MG63 (cell line): ENCODE data around the gene KRTAP1-1. TPM values are rescaled to one million over a fixed set of nuclear protein-coding genes. Genes with fewer than 3 reads are reported as not detected.
"Not testable (repeated sequence)": the region's sequence is repeated elsewhere in the genome, so short reads cannot be mapped to it uniquely, and the experiment has no call there.

ENCODE experiments used
- DNase-seq: peaks from one replicate; pipeline ENCODE4 v3.0.0-alpha.2; 2020
- H3K27me3 ChIP-seq: fragments of 250-450 bp; sonication (Bioruptor Pico); 2 replicates; pipeline ENCODE4 v1.5.1; 2020; ENCODE audit warnings: mild to moderate bottlenecking, moderate library complexity
- H3K36me3 ChIP-seq: fragments of 250-450 bp; sonication (Bioruptor Pico); 2 replicates; pipeline ENCODE4 v1.5.1; 2020; ENCODE audit warnings: mild to moderate bottlenecking, moderate library complexity
- H3K4me3 ChIP-seq: fragments of 250-450 bp; sonication (Bioruptor Pico); 2 replicates; pipeline ENCODE4 v1.5.1; 2020; ENCODE audit warnings: mild to moderate bottlenecking, moderate library complexity
- H3K9me3 ChIP-seq: fragments of 250-450 bp; sonication (Bioruptor Pico); 2 replicates; pipeline ENCODE4 v1.5.1; 2020; ENCODE audit warnings: mild to moderate bottlenecking, moderate library complexity
- total RNA-seq: library from RNA; depleted of rRNA; stranded (reverse); fragments of >200 nt; shearing (Covaris generic); gene quantifications from 2 replicates; pipeline ENCODE4 v1.2.3, GENCODE V29; 2014; ENCODE audit warnings: low replicate concordance

KRTAP1-1 gene
- total RNA-seq, 1 experiment from 2014 or later = 0.33 TPM

DNA sequence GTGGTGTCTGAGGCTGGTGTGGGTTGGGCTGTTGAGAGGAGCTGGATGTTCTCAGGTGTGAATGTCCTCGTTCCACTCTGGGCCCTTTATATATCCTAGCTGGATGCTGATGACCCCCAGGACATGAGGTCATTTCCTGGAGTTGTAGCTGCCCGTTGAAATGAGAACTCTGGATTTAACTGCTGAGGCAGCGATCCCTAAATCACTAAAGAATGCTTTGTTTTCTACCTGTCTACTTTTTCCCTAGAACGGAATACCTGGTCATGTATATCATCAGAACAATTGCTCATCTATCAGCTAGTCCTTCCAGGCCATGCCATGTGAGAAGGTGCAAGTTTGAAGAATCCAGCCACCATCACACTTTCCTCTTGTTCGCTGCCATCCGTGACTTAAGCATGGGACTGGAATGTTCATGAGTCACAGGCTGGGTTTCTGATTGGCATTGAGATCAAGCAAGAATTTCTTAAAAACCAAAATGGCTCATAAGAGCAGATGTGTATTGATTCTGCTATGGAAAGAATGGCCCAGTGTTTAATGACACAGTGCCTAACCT lies 18.9 kb upstream of the KRTAP1-1 start, which contains the start of gene KRTAP2-3:
KRTAP2-3 (minus strand) TSS at position 63 of the 553 bp plus-strand sequence. CDS start 64 bp downstream, outside the sequence.
- Histone ChIP-seq H3K4me3 (no peak within 1 kb of the TSS), H3K27me3 (no peaks in the 10 kb centered on the region), H3K9me3 (peaks cover 3% of the 10 kb centered on the region), H3K36me3 (no peaks in the 10 kb centered on the region)
- peak; percentile 83 for DNase-seq

DNA sequence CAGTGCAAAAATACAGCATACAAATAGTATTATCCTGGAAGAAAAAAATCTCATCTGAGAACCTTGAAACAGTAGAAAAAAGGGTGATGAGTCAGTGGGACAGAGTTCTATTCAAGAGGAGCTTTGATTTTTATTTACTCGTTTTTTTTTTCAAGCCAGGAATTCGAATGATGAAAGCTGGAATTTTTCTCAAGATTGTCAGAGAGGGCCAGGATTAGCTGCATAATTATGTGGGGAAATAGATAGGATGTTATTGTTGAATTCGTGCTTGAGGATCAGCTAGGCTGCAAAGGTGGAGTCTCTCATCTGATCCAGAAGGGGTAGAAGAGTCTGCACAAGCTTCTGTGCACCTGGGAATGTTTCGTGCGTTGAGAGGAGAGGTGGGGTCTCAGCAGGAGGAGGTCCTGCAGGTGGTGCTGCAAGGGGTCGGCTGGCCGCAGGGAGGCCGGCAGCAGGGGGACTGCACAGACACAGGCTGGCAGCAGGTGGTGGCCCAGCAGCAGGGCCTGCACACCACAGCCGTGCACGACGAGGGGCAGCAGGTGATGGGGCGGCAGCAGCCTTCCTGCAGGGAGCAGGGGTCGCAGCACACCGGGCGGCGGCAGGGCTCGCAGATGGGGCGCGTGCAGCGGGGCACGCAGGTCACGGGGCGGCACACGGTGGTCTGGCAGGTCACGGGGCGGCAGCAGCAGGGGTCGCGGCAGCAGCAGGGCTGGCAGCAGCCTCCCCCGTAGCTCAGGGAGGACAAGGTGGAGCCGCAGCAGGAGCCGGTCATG lies 18.2 kb upstream of the KRTAP1-1 start:
- H3K27me3 ChIP-seq, H3K36me3 ChIP-seq, H3K9me3 ChIP-seq, H3K4me3 ChIP-seq: not testable (repeated sequence)
- peak; percentile 28 for DNase-seq

DNA sequence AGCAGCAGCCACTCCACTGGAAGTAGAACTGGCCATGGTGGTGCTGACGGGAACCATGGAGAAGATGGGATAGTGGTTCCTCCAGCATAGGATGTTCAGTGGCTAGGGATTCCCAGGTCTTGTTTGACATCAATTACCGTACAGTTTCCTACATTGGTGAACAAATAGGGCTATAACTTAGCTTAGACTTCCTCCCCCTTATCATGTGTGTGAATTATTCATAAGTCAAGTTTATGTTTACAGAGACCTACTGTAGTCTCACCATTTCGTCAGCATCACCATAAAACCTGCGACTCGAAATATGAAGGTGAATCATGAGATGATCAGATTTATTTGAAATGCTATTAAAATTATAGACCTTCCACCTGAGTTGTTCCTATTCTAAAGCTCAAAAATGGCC lies 17.5 kb upstream of the KRTAP1-1 start:
- Histone ChIP-seq H3K4me3 (no peak overlapping the region), H3K9me3 (peaks cover 3% of the 10 kb centered on the region), H3K36me3 (no peaks in the 10 kb centered on the region), H3K27me3 (no peaks in the 10 kb centered on the region)
- DNase-seq = no peak

DNA sequence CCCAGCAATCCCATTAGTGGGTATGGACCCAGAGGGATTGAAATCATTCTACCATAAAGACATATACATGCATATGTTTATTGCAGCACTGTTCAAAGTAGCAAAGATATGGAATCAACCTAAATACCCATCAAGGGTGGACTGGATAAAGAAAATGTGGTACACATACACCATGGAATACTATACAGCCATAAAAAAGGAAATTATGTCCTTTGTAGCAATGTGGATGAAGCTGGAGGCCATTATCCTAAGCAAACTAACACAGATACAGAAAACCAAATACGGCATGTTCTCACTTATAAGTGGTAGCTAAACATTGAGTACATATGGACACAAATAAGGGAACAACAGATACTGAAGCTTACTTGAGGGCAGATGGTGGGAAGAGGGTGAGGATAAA lies 16.3 kb upstream of the KRTAP1-1 start:
- no peak overlapping the region for H3K4me3 ChIP-seq
- H3K27me3 ChIP-seq = no peaks in the 10 kb centered on the region
- H3K36me3 ChIP-seq = no peaks in the 10 kb centered on the region
- no peak for DNase-seq
- H3K9me3 ChIP-seq = peaks cover 8% of the 10 kb centered on the region

DNA sequence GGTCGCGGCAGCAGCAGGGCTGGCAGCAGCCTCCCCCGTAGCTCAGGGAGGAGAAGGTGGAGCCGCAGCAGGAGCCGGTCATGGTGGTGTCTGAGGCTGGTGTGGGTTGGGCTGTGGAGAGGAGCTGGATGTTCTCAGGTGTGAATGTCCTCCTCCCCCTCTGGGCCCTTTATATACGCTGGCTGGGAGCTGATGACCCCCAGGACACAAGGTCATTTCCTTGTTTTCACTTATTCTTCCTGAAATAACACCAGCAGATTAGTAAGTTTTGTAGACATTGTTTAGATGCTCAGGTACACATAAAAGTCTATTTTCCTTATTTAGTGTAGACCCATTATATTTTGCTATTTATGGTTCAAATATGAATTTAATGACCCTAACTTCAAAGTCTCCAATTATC lies 13.9 kb upstream of the KRTAP1-1 start, which contains the start of gene KRTAP2-2:
KRTAP2-2 (minus strand) TSS at position 101 of the 400 bp plus-strand sequence; CDS start at position 82, 19 bp downstream.
- H3K9me3 ChIP-seq, H3K4me3 ChIP-seq, DNase-seq, H3K36me3 ChIP-seq, H3K27me3 ChIP-seq: not testable (repeated sequence)

DNA sequence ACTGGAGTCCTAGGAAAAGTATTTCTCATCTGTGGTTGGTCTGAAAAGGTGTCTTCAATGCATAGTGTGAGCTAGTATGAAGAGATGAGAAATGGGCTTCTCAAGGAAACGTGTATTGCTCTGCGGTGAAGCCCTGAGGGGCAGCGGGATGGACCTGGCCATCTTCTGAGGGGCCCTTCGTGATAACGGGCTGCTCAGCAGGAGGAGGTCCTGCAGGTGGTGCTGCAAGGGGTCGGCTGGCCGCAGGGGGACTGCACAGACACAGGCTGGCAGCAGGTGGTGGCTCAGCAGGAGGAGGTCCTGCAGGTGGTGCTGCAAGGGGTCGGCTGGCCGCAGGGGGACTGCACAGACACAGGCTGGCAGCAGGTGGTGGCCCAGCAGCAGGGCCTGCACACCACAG lies 13.3 kb upstream of the KRTAP1-1 start:
- H3K27me3 ChIP-seq, H3K9me3 ChIP-seq: not testable (repeated sequence)

DNA sequence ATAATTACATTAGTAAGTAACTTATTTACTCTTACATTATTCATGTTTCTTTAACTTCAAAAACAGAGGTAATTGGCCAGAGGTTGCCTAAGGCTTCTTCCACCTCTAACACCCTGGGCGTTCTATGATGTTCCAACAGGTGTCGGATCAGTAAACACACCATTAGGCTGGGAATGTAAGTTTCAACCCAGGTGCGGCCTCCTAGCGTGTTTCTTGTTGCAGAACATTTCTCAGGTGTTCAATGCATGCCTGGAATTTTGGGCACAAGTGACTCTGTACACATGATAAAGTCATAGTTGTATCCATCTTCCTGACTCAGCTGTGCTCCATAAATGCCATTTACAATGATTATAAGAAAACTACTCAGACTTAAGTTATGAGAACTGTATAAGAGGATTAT lies 12.8 kb upstream of the KRTAP1-1 start:
- Histone ChIP-seq H3K27me3 (no peaks in the 10 kb centered on the region), H3K36me3 (no peaks in the 10 kb centered on the region), H3K9me3 (peaks cover 8% of the 10 kb centered on the region), H3K4me3 (no peak overlapping the region)
- DNase-seq = no peak

More for the DNA sequence above, 13.3 kb upstream of the KRTAP1-1 start:
- H3K36me3 ChIP-seq, H3K4me3 ChIP-seq, DNase-seq: not testable (repeated sequence)

DNA sequence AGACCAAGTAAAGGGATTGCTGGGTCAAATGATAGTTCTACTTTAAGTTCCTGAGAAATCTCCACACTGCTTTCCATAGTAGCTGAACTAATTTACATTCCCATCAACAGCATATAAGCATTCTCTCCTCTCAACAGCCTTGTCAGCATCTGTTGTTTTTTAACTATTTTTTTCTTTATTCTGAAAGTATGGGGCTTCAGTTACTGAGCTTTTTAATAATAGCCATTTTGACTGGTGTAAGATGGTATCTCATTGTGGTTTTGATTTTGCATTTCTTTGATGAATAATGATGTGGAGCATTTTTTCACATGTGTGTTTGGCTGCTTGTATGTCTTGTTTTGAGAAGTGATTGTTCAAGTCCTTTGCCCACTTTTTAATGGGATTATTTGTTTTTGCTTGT lies 11.3 kb upstream of the KRTAP1-1 start:
- H3K4me3 ChIP-seq = no peak overlapping the region
- no peak for DNase-seq
- H3K27me3 ChIP-seq = no peaks in the 10 kb centered on the region
- no peaks in the 10 kb centered on the region for H3K36me3 ChIP-seq
- H3K9me3 ChIP-seq = peaks cover 7% of the 10 kb centered on the region

DNA sequence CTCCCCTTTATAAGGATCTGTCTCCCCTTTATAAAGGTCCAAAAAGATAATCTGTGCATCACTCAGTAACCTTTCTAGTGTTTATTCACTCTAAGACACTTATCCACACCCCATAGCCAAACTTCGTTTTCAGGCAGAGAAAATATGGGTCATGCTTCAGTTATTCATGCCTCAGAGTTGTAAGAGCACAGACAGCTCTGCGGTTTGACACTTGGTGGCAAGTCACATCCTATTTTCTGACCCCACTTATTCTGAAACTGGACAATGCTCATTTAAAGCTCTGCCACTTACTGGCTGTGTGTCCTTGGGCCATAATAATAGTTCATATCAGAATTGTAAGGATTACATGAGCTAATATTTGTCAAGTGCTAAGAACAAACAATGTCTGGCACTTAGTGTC lies 7.9 kb upstream of the KRTAP1-1 start:
- no peaks in the 10 kb centered on the region for H3K27me3 ChIP-seq
- no peaks in the 10 kb centered on the region for H3K36me3 ChIP-seq
- peaks cover 5% of the 10 kb centered on the region for H3K9me3 ChIP-seq
- no peak overlapping the region for H3K4me3 ChIP-seq
- peak; percentile 31 for DNase-seq

DNA sequence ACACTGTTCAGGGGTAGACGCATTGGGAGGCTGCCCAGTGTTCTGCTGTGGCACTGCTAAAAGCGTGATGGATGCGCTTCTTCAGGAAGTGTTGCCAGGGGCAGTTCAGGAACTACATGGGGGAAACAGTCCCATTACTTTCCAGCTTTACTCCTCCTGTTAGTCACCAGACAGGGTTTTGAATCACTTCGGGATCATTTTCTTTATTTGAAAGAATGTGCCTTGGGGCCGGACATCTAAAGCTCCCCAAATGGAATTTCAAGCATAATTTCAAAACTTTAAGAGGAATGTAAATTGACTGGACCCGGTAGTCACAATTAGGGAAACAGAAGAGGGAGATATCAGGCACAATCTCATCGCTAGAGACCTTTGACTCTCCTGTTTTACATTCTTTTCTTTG lies 7.2 kb upstream of the KRTAP1-1 start:
- peaks cover 8% of the 10 kb centered on the region for H3K9me3 ChIP-seq
- no peaks in the 10 kb centered on the region for H3K27me3 ChIP-seq
- no peaks in the 10 kb centered on the region for H3K36me3 ChIP-seq
- H3K4me3 ChIP-seq = no peak overlapping the region
- peak; percentile 36 for DNase-seq

DNA sequence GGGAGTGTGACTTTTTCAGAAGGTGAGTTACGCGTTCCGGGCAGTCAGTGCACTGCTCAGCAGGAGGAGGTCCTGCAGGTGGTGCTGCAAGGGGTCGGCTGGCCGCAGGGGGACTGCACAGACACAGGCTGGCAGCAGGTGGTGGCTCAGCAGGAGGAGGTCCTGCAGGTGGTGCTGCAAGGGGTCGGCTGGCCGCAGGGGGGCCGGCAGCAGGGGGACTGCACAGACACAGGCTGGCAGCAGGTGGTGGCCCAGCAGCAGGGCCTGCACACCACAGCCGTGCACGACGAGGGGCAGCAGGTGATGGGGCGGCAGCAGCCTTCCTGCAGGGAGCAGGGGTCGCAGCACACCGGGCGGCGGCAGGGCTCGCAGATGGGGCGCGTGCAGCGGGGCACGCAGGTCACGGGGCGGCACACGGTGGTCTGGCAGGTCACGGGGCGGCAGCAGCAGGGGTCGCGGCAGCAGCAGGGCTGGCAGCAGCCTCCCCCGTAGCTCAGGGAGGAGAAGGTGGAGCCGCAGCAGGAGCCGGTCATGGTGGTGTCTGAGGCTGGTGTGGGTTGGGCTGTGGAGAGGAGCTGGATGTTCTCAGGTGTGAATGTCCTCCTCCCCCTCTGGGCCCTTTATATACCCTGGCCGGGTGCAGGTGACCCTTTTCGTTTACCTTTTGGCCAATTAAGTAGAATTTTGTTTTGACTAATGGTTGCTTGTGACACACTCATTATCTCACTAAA lies 5.7 kb upstream of the KRTAP1-1 start, which contains the start of gene KRTAP2-1:
KRTAP2-1 (minus strand) TSS at position 582 of the 731 bp plus-strand sequence; CDS start at position 533, 49 bp downstream.
- H3K27me3 ChIP-seq, DNase-seq, H3K4me3 ChIP-seq, H3K36me3 ChIP-seq: not testable (repeated sequence)
- H3K9me3 ChIP-seq = peaks cover 14% of the 10 kb centered on the region

DNA sequence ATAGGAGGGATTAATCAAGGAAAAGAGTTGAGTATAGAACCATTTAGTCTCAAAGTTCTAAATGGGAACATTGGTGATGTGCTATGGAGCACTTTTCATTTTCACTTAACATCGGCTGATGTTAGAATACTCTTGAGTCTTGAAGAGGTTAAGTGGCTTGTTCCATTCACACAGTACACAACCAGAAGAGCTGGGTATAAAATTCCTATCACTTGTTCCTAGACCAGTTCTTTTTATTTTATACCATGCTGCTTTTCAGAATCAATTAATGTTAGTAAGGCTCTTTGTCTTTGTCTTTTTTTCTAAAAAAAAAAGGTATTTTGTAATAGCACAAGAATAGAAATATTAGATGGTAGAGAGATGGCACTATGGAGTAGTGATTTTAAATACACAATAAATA lies 1.7 kb upstream of the KRTAP1-1 start:
- no peak overlapping the region for H3K4me3 ChIP-seq

DNA sequence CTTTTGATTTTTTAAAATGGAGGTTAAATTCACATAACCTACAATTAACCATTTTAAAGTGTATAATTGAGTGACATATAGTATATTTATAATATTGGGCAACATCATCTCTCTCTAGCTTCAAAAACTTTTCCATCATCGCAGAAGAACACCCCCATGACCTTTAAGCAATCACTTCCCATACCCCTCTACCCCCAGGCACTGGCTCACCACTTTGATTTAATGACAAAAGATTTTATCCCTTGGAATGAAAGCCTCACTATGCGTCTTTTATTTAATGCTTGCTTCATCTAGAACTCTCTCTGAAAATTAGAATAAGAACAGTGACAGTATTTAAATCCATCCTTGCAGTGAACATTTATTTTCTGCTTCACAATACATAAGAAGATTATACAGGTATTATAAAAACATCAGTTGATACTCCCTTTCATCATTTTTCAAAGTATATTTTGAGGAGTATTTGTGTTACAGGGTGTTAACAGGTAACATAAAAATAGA lies 3.3 kb downstream of the KRTAP1-1 start:
- Histone ChIP-seq H3K4me3 (no peak overlapping the region), H3K27me3 (no peaks in the 10 kb centered on the region), H3K36me3 (peaks cover under 1% of the 10 kb centered on the region; the same call in 1 of the 2 replicates), H3K9me3 (peaks cover 3% of the 10 kb centered on the region)
- DNase-seq = no peak

More for the DNA sequence above, 1.7 kb upstream of the KRTAP1-1 start:
- Histone ChIP-seq H3K9me3 (peaks cover 14% of the 10 kb centered on the region), H3K36me3 (peaks cover 4% of the 10 kb centered on the region; the same call in 1 of the 2 replicates), H3K27me3 (no peaks in the 10 kb centered on the region)
- DNase-seq = no peak

DNA sequence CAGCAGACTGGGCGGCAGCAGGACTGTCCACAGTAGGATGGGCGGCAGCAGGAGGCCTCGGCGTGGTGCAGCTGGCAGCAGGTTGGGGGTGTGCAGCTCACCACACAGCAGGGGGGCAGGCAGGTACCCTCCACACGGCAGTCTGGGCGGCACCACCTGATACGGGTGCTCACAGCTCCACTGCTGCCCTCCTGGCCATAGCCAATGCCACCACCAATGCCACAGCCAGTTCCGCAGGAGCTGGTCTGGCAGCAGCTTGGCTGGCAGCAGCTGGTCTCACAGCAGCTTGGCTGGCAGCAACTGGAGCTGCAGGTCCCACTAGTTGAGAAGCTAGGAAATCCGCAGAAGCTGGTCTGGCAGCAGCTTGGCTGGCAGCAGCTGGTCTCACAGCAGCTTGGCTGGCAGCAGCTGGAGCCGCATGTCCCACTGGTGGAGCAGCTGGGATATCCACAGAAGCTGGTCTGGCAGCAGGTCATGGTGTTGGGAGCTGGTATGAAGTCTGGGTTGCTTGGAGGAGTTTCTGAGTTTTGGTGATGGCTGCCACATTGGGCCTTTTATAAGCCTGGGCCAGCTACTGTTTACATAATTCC lies 6.8 kb downstream of the KRTAP1-1 start, which contains the start of gene KRTAP1-3:
KRTAP1-3 (minus strand) TSS at position 529 of the 590 bp plus-strand sequence; CDS start at position 476, 53 bp downstream.
- DNase-seq = peak; percentile 97
- not testable (repeated sequence) for H3K4me3 ChIP-seq, H3K9me3 ChIP-seq, H3K36me3 ChIP-seq, H3K27me3 ChIP-seq

DNA sequence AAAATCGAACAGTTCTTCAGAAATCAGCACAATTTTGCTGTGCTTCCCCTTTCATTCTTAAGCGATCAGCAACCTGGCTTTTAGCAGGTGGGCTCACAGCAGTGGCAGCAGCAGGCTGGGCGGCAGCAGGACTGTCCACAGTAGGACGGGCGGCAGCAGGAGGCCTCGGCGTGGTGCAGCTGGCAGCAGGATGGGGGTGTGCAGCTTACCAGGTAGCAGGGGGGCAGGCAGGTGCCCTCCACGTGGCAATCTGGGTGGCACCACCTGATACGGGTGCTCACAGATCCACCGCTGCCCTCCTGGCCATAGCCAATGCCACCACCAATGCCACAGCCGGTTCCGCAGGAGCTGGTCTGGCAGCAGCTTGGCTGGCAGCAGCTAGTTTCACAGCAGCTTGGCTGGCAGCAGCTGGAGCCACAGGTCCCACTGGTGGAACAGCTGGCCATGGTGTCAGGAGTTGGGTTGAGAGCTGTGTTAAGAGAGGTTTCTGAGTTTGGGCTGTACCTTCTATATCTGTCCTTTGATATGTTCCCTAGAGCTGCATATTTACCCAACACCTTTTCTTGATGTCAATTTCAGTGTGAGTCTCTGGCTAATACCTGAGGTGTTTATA lies 11.5 kb downstream of the KRTAP1-1 start, which contains the start of gene KRTAP1-4:
KRTAP1-4 (minus strand) TSS at position 563 of the 613 bp plus-strand sequence; CDS start at position 446, 117 bp downstream.
- no peaks in the 10 kb centered on the region for H3K36me3 ChIP-seq
- no peak for DNase-seq

More for the DNA sequence above, 11.5 kb downstream of the KRTAP1-1 start, which contains the start of gene KRTAP1-4:
- no peaks in the 10 kb centered on the region for H3K27me3 ChIP-seq
- no peak within 1 kb of the TSS for H3K4me3 ChIP-seq
- no peaks in the 10 kb centered on the region for H3K9me3 ChIP-seq
